Measurements from ENCODE around the gene VPS26A. TPM values are rescaled to one million over a fixed set of nuclear protein-coding genes. Genes with fewer than 3 reads are reported as not detected.
A peak's percentile ranks its signal among the peaks of the same experiment; 100 is the strongest.

VPS26A gene
- total RNA-seq, 2 donors from 2014 or later = 61.4 to 62.7 TPM

- Histone ChIP-seq H3K4me3 (no peak overlapping the region), H3K36me3 (no peaks in the 10 kb centered on the region), H3K9me3 (no peaks in the 10 kb centered on the region), H3K27me3 (no peaks in the 10 kb centered on the region), H3K27ac (peak overlapping the region; percentile 26), H3K9ac (ENCODE audit: low read depth in 2 of 2, low read length in 2 of 2) (no peak overlapping the region), H3K4me1 (peaks cover 7% of the 10 kb centered on the region)
- intact Hi-C loops (cut with DNase I) = loop anchor here (10.0 kb wide), 1 partner anchor 215 kb away; no protein-coding TSS in a partner anchor
- no peak for DNase-seq
- no peak for TF ChIP-seq CTCF (IDR thresholded peaks at IDR 0.05)
Measured at GRCh38 chr10:69209787-69210484, 86.0 kb downstream of the VPS26A start.

- DNase-seq = no peak
- no peak overlapping the region for H3K4me3 ChIP-seq
- TF ChIP-seq CTCF (IDR thresholded peaks at IDR 0.05) = no peak
- H3K27me3 ChIP-seq = no peaks in the 10 kb centered on the region
- no peaks in the 10 kb centered on the region for H3K36me3 ChIP-seq
- H3K27ac ChIP-seq = no peak overlapping the region
- intact Hi-C loops (cut with DNase I) = no loop called here
- H3K4me1 ChIP-seq = peaks cover 7% of the 10 kb centered on the region
- no peak overlapping the region for H3K9ac ChIP-seq (ENCODE audit: low read depth in 2 of 2, low read length in 2 of 2)
- no peaks in the 10 kb centered on the region for H3K9me3 ChIP-seq
Measured at GRCh38 chr10:69211104-69211503, 87.1 kb downstream of the VPS26A start.

- no peaks in the 10 kb centered on the region for H3K36me3 ChIP-seq
Measured at GRCh38 chr10:69211524-69211923, 87.5 kb downstream of the VPS26A start.

GRCh38 chr10:69213591-69214311, 89.8 kb downstream of the VPS26A start:
- no peaks in the 10 kb centered on the region for H3K27me3 ChIP-seq
- no peaks in the 10 kb centered on the region for H3K36me3 ChIP-seq
- H3K4me3 ChIP-seq = no peak overlapping the region
- H3K4me1 ChIP-seq = peaks cover 7% of the 10 kb centered on the region
- H3K27ac ChIP-seq = no peak overlapping the region
- no peak for TF ChIP-seq CTCF (IDR thresholded peaks at IDR 0.05)
- H3K9me3 ChIP-seq = no peaks in the 10 kb centered on the region
- no peak for DNase-seq
- intact Hi-C loops (cut with DNase I) = no loop called here
- no peak overlapping the region for H3K9ac ChIP-seq (ENCODE audit: low read depth in 2 of 2, low read length in 2 of 2)

More at GRCh38 chr10:69211524-69211923, 87.5 kb downstream of the VPS26A start:
- no peaks in the 10 kb centered on the region for H3K9me3 ChIP-seq
- DNase-seq = no peak
- H3K27me3 ChIP-seq = no peaks in the 10 kb centered on the region
- no peak overlapping the region for H3K27ac ChIP-seq
- TF ChIP-seq CTCF (IDR thresholded peaks at IDR 0.05) = no peak
- H3K4me3 ChIP-seq = no peak overlapping the region
- intact Hi-C loops (cut with DNase I) = no loop called here
- H3K9ac ChIP-seq (ENCODE audit: low read depth in 2 of 2, low read length in 2 of 2) = no peak overlapping the region
- peaks cover 7% of the 10 kb centered on the region for H3K4me1 ChIP-seq

GRCh38 chr10:69214666-69215131, 90.7 kb downstream of the VPS26A start:
- Histone ChIP-seq H3K36me3 (no peaks in the 10 kb centered on the region), H3K27me3 (no peaks in the 10 kb centered on the region), H3K27ac (no peak overlapping the region), H3K4me3 (no peak overlapping the region), H3K9ac (ENCODE audit: low read depth in 2 of 2, low read length in 2 of 2) (no peak overlapping the region), H3K9me3 (no peaks in the 10 kb centered on the region), H3K4me1 (peaks cover 1% of the 10 kb centered on the region)
- no peak for DNase-seq
- no peak for TF ChIP-seq CTCF (IDR thresholded peaks at IDR 0.05)
- intact Hi-C loops (cut with DNase I) = no loop called here
